HL-60 (cell line): ENCODE data around the gene TIGD3.

Experiments
- DNase-seq, 2 experiments: peaks; one replicate each; pipeline ENCODE4 v3.0.0-alpha.2; 2010 to 2020; ENCODE audit warnings: low read depth in 1 of 2, low spot score in 1 of 2
- H3K27ac ChIP-seq: fragments of 250-450 bp; sonication (Bioruptor Pico); replicated peaks from 2 replicates; pipeline ENCODE4 v1.5.1; 2020; ENCODE audit warnings: mild to moderate bottlenecking, moderate library complexity
- H3K27me3 ChIP-seq: fragments of 250-450 bp; sonication (Bioruptor Pico); 2 replicates; pipeline ENCODE4 v1.5.1; 2021; ENCODE audit warnings: mild to moderate bottlenecking, moderate library complexity; ENCODE audit not compliant: insufficient read depth, poor library complexity, severe bottlenecking
- H3K4me3 ChIP-seq: replicated peaks from 2 replicates; pipeline ENCODE4 v1.5.1; 2011; ENCODE audit warnings: mild to moderate bottlenecking, control low read depth, low read length; ENCODE audit not compliant: insufficient read depth
- GABPA ChIP-seq: IDR thresholded peaks from 2 replicates; pipeline ENCODE4 v1.6.1; 2012; ENCODE audit warnings: low read depth
- POLR2AphosphoS5 ChIP-seq: IDR thresholded peaks from 2 replicates; pipeline ENCODE4 v1.6.1; 2012; ENCODE audit warnings: low read depth
- REST ChIP-seq: IDR thresholded peaks from 2 replicates; pipeline ENCODE4 v1.6.1; 2012; ENCODE audit warnings: low read depth; ENCODE audit not compliant: insufficient replicate concordance
- SPI1 ChIP-seq: IDR thresholded peaks from 2 replicates; pipeline ENCODE4 v1.6.1; 2012; ENCODE audit warnings: low read depth, mild to moderate bottlenecking, borderline replicate concordance
- TF ChIP-seq, protein P1 (sequence below): IDR thresholded peaks from one replicate; pipeline ENCODE4 v1.5.1; 2011; ENCODE audit warnings: low read length, control low read depth, inconsistent platforms; ENCODE audit not compliant: insufficient read depth

The TIGD3 gene

GRCh38 chr11:65321076-65321475 lies 33.5 kb upstream of the TIGD3 start:
- TF ChIP-seq POLR2AphosphoS5 (no peak), GABPA (no peak), SPI1 (no peak)
- H3K27ac ChIP-seq: no peak overlapping the region
- no peaks in the 10 kb centered on the region for H3K27me3 ChIP-seq
- H3K4me3 ChIP-seq: no peak overlapping the region
- DNase-seq: no peak

- no peak for DNase-seq
- no peak for TF ChIP-seq GABPA
- TF ChIP-seq SPI1: no peak
- TF ChIP-seq, protein P1, sequence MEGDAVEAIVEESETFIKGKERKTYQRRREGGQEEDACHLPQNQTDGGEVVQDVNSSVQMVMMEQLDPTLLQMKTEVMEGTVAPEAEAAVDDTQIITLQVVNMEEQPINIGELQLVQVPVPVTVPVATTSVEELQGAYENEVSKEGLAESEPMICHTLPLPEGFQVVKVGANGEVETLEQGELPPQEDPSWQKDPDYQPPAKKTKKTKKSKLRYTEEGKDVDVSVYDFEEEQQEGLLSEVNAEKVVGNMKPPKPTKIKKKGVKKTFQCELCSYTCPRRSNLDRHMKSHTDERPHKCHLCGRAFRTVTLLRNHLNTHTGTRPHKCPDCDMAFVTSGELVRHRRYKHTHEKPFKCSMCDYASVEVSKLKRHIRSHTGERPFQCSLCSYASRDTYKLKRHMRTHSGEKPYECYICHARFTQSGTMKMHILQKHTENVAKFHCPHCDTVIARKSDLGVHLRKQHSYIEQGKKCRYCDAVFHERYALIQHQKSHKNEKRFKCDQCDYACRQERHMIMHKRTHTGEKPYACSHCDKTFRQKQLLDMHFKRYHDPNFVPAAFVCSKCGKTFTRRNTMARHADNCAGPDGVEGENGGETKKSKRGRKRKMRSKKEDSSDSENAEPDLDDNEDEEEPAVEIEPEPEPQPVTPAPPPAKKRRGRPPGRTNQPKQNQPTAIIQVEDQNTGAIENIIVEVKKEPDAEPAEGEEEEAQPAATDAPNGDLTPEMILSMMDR: no peak
- no peak for TF ChIP-seq POLR2AphosphoS5
- TF ChIP-seq REST: no peak
- H3K27ac ChIP-seq: no peak overlapping the region
- no peaks in the 10 kb centered on the region for H3K27me3 ChIP-seq
- no peak overlapping the region for H3K4me3 ChIP-seq
Observed at GRCh38 chr11:65321828-65322485, 32.6 kb upstream of the TIGD3 start.

- TF ChIP-seq REST (no peak), SPI1 (no peak), POLR2AphosphoS5 (no peak), GABPA (no peak)
- TF ChIP-seq, protein P1: no peak
- no peak overlapping the region for H3K4me3 ChIP-seq
- no peak for DNase-seq
- no peaks in the 10 kb centered on the region for H3K27me3 ChIP-seq
- no peak overlapping the region for H3K27ac ChIP-seq
Observed at GRCh38 chr11:65323813-65324212, 30.7 kb upstream of the TIGD3 start.

GRCh38 chr11:65325435-65325834 lies 29.1 kb upstream of the TIGD3 start:
- Histone ChIP-seq H3K27ac (no peak overlapping the region), H3K4me3 (no peak overlapping the region), H3K27me3 (no peaks in the 10 kb centered on the region)
- no peak for TF ChIP-seq REST
- no peak for TF ChIP-seq POLR2AphosphoS5
- TF ChIP-seq SPI1: no peak
- TF ChIP-seq, protein P1: no peak
- no peak for TF ChIP-seq GABPA
- DNase-seq: no peak
